Measurements from ENCODE around the gene C17orf113. TPM values are rescaled to one million over a fixed set of nuclear protein-coding genes. Genes with fewer than 3 reads are reported as not detected.
A peak's percentile ranks its signal among the peaks of the same experiment; 100 is the strongest.

C17orf113 gene
- total and polyA plus RNA-seq, 2 experiments from 2014 or later = 0.29 to 2.1 TPM

- Histone ChIP-seq H4K20me1 (replicated peaks; ENCODE audit: insufficient read depth) (no peaks in the 10 kb centered on the region), H3K27ac (ENCODE audit: low read depth) (no peak overlapping the region), H3K4me2 (no peak overlapping the region), H3K79me2 (replicated peaks; ENCODE audit: insufficient read depth) (no peaks in the 10 kb centered on the region), H2AFZ (no peak overlapping the region), H3F3A (replicated peaks; ENCODE audit: low read depth) (no peaks in the 10 kb centered on the region), H3K4me1 (ENCODE audit: insufficient read depth) (0 out of 2 replicates have a peak, but pooled peaks cover 4% of the 10 kb centered on the region), H3K36me3 (ENCODE audit: insufficient read depth) (no peaks in the 10 kb centered on the region), H3K4me3 (no peak overlapping the region), H3K27me3 (ENCODE audit: insufficient read depth) (0 out of 2 replicates have a peak, but pooled peaks cover 7% of the 10 kb centered on the region), H3K9me2 (ENCODE audit: insufficient read depth) (no peaks in the 10 kb centered on the region)
- Mint-ChIP-seq H3K27me3 (ENCODE audit: insufficient read depth, low read depth, poor library complexity) (peaks cover 11% of the 10 kb centered on the region), H3K4me1 (peaks cover 16% of the 10 kb centered on the region; the same call in 2 of the 3 replicates), H3K27ac (no peak overlapping the region; the same call in 1 of the 2 replicates), H3K36me3 (ENCODE audit: low read depth) (no peaks in the 10 kb centered on the region), H3K9me3 (no peaks in the 10 kb centered on the region), H3K4me3 (no peak overlapping the region)
- ATAC-seq (peak; percentile 19; the same call in 2 of the 3 replicates), DNase-seq (ENCODE audit: low spot score) (no peak)
- TF ChIP-seq CTCF (conservative IDR thresholded peaks at IDR 0.05; ENCODE audit: low read depth in 2 of 2) (no peak), ZNF114 (CRISPR knock-in tag; IDR thresholded peaks at IDR 0.05) (no peak), REST (IDR thresholded peaks at IDR 0.05; ENCODE audit: unreplicated experiment) (no peak), JUNB (IDR thresholded peaks at IDR 0.05; ENCODE audit: unreplicated experiment) (no peak), CREB1 (CRISPR knock-in tag; IDR thresholded peaks at IDR 0.05; ENCODE audit: low read depth) (no peak), POLR2AphosphoS5 (IDR thresholded peaks at IDR 0.05; ENCODE audit: low read depth) (no peak), EZH2phosphoT487 (IDR thresholded peaks at IDR 0.05; ENCODE audit: unreplicated experiment) (no peak), ZNF331 (CRISPR knock-in tag; IDR thresholded peaks at IDR 0.05; ENCODE audit: low read depth) (no peak), STAT1 (IDR thresholded peaks at IDR 0.05; ENCODE audit: unreplicated experiment) (no peak), ETS1 (IDR thresholded peaks at IDR 0.05) (no peak)
These were observed 27.4 kb upstream of the C17orf113 start for GRCh38 chr17:42077755-42078154.
